Endodermal cell (in vitro differentiated cells): ENCODE measurements around the gene MAGEA6. TPM values are rescaled to one million over a fixed set of nuclear protein-coding genes. Genes with fewer than 3 reads are reported as not detected.
"Not testable (repeated sequence)": the region's sequence is repeated elsewhere in the genome, so short reads cannot be mapped to it uniquely, and the experiment has no call there.

Experiments used
- DNase-seq: peaks from one replicate; pipeline ENCODE4 v3.0.0-alpha.2; 2017
- H3K27ac ChIP-seq: 2 replicates; pipeline ENCODE4 v1.5.1; 2013; ENCODE audit warnings: mild to moderate bottlenecking, low read depth, low read length, moderate library complexity
- H3K27me3 ChIP-seq: 2 replicates; pipeline ENCODE4 v1.6.1; 2013; ENCODE audit warnings: mild to moderate bottlenecking, low read length, moderate library complexity; ENCODE audit not compliant: insufficient read depth, control insufficient read depth, poor library complexity, severe bottlenecking
- H3K36me3 ChIP-seq: 2 replicates; pipeline ENCODE4 v1.7.0; 2013; ENCODE audit warnings: mild to moderate bottlenecking, low read length, moderate library complexity; ENCODE audit not compliant: control insufficient read depth, insufficient read depth
- H3K4me1 ChIP-seq: one replicate; pipeline ENCODE4 v1.7.0; 2013; ENCODE audit warnings: low read length; ENCODE audit not compliant: control insufficient read depth, insufficient read depth
- H3K4me3 ChIP-seq: 2 replicates; pipeline ENCODE4 v1.5.1; 2013; ENCODE audit warnings: mild to moderate bottlenecking, low read length, moderate library complexity
- H3K9ac ChIP-seq: 2 replicates; pipeline ENCODE4 v1.6.1; 2013; ENCODE audit warnings: mild to moderate bottlenecking, low read length, moderate library complexity; ENCODE audit not compliant: poor library complexity, severe bottlenecking; ENCODE audit errors: extremely low read depth
- H3K9me3 ChIP-seq: 2 replicates; pipeline ENCODE4 v1.6.1; 2013; ENCODE audit warnings: mild to moderate bottlenecking, low read length, moderate library complexity; ENCODE audit not compliant: control insufficient read depth
- H3K27ac Mint-ChIP-seq: 2 replicates; pipeline ENCODE4 v1.8.0; 2020; ENCODE audit warnings: mixed read lengths
- H3K27me3 Mint-ChIP-seq: 2 replicates; pipeline ENCODE4 v1.8.0; 2021; ENCODE audit warnings: mild to moderate bottlenecking, mixed read lengths; ENCODE audit not compliant: insufficient read depth
- H3K36me3 Mint-ChIP-seq: 2 replicates; pipeline ENCODE4 v1.8.0; 2020; ENCODE audit warnings: low read depth, mixed read lengths
- H3K4me1 Mint-ChIP-seq: 2 replicates; pipeline ENCODE4 v1.8.0; 2020; ENCODE audit warnings: mixed read lengths
- H3K4me3 Mint-ChIP-seq: 2 replicates; pipeline ENCODE4 v1.8.0; 2020; ENCODE audit warnings: mild to moderate bottlenecking, moderate library complexity, mixed read lengths
- H3K9me3 Mint-ChIP-seq: 2 replicates; pipeline ENCODE4 v1.8.0; 2020; ENCODE audit warnings: mild to moderate bottlenecking, mixed read lengths
- WGBS, 2 experiments: methylation state at CpG; one replicate each; pipeline versions ENCODE4 v1.1.5 to v1.1.7; 2013; ENCODE audit warnings: missing lambda C conversion rate in 2 of 2, mixed read lengths in 1 of 2; ENCODE audit not compliant: insufficient coverage in 1 of 2, insufficient read length in 1 of 2; 5-methylcytosine and 5-hydroxymethylcytosine counted together
- total RNA-seq, 2 donors: library from RNA; stranded (reverse); fragmentation: NEBNext Ultra II Directional in 1 of 2; extraction: Animal tissue kit (Norgen Biotek cat#: 25700) in 1 of 2; gene quantifications; 2 replicates in 1 of 2; 3 replicates in 1 of 2; pipeline ENCODE4 v1.2.1, GENCODE V29; 2021
- TF ChIP-seq, protein P1 (sequence below): fragments of 200-600 bp; sonication (generic); conservative IDR thresholded peaks from 2 replicates; pipeline ENCODE4 v1.5.0; 2021; ENCODE audit warnings: antibody characterized with exemption, mild to moderate bottlenecking

MAGEA6 gene
- total RNA-seq, 2 donors from 2014 or later = not detected

DNA sequence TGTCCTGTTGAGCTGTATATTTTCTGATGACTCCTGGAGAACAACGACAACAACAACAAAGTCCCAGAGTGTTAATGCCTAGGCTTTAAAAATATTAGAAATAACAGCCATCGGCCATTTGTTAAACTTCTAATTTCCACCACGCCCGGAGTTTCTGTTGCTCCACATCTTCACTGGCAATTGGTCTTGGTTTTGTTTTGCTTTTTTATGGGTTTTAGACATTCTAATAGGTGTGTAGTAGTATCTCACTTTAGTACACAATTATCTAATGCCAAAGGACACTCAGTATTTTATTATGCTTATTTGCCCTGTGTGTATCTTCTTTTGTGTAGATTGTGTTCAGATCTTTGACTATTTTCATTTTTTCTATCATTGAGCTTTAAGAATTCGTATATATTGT is 30.9 kb downstream of the MAGEA6 start:
- Histone ChIP-seq H3K36me3 (no peaks in the 10 kb centered on the region), H3K9ac (no peak overlapping the region), H3K9me3 (no peaks in the 10 kb centered on the region), H3K27ac (no peak overlapping the region), H3K4me1 (no peaks in the 10 kb centered on the region), H3K27me3 (no peaks in the 10 kb centered on the region), H3K4me3 (no peak overlapping the region)
- Mint-ChIP-seq H3K27ac (no peak overlapping the region), H3K4me1 (no peaks in the 10 kb centered on the region), H3K36me3 (no peaks in the 10 kb centered on the region), H3K4me3 (no peak overlapping the region), H3K9me3 (peaks cover 55% of the 10 kb centered on the region), H3K27me3 (peaks cover 1% of the 10 kb centered on the region)
- WGBS, 2 experiments = 100% methylated on average over 2 of the region's 5 CpGs; no CpG with 5 or more reads in 1 of the 2 experiments
- no peak for DNase-seq
- TF ChIP-seq, protein P1, sequence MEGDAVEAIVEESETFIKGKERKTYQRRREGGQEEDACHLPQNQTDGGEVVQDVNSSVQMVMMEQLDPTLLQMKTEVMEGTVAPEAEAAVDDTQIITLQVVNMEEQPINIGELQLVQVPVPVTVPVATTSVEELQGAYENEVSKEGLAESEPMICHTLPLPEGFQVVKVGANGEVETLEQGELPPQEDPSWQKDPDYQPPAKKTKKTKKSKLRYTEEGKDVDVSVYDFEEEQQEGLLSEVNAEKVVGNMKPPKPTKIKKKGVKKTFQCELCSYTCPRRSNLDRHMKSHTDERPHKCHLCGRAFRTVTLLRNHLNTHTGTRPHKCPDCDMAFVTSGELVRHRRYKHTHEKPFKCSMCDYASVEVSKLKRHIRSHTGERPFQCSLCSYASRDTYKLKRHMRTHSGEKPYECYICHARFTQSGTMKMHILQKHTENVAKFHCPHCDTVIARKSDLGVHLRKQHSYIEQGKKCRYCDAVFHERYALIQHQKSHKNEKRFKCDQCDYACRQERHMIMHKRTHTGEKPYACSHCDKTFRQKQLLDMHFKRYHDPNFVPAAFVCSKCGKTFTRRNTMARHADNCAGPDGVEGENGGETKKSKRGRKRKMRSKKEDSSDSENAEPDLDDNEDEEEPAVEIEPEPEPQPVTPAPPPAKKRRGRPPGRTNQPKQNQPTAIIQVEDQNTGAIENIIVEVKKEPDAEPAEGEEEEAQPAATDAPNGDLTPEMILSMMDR = no peak

DNA sequence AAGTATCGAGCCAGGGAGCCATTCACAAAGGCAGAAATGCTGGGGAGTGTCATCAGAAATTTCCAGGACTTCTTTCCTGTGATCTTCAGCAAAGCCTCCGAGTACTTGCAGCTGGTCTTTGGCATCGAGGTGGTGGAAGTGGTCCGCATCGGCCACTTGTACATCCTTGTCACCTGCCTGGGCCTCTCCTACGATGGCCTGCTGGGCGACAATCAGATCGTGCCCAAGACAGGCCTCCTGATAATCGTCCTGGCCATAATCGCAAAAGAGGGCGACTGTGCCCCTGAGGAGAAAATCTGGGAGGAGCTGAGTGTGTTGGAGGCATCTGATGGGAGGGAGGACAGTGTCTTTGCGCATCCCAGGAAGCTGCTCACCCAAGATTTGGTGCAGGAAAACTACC is 33.0 kb downstream of the MAGEA6 start:
- H3K36me3 Mint-ChIP-seq, H3K4me1 ChIP-seq, H3K27me3 ChIP-seq, H3K9ac ChIP-seq, H3K4me3 Mint-ChIP-seq, H3K27me3 Mint-ChIP-seq, H3K36me3 ChIP-seq, H3K9me3 ChIP-seq, H3K4me3 ChIP-seq, H3K4me1 Mint-ChIP-seq, H3K27ac Mint-ChIP-seq, DNase-seq, H3K27ac ChIP-seq: not testable (repeated sequence)
- peaks cover 60% of the 10 kb centered on the region for H3K9me3 Mint-ChIP-seq
- WGBS, 2 experiments = 88 to 95% methylated on average over 1 to 12 of the region's 12 CpGs

DNA sequence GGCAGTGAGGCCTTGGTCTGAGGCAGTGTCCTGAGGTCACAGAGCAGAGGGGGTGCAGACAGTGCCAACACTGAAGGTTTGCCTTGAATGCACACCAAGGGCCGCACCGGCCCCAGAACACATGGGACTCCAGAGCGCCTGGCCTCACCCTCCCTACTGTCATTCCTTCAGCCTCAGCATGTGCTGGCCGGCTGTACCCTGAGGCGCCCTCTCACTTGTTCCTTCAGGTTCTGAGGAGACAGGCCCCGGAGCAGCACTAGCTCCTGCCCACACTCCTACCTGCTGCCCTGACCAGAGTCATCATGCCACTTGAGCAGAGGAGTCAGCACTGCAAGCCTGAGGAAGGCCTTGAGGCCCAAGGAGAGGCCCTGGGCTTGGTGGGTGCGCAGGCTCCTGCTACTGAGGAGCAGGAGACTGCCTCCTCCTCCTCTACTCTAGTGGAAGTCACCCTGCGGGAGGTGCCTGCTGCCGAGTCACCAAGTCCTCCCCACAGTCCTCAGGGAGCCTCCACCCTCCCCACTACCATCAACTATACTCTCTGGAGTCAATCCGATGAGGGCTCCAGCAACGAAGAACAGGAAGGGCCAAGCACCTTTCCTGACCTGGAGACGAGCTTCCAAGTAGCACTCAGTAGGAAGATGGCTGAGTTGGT is 33.5 kb downstream of the MAGEA6 start:
- no peak overlapping the region for H3K4me3 Mint-ChIP-seq
- no peak overlapping the region for H3K27ac Mint-ChIP-seq
- H3K27ac ChIP-seq = no peak overlapping the region
- H3K36me3 ChIP-seq = no peaks in the 10 kb centered on the region
- H3K9me3 Mint-ChIP-seq = peaks cover 62% of the 10 kb centered on the region
- no peak for DNase-seq
- H3K4me3 ChIP-seq = no peak overlapping the region
- H3K4me1 ChIP-seq = no peaks in the 10 kb centered on the region
- H3K36me3 Mint-ChIP-seq = no peaks in the 10 kb centered on the region
- H3K27me3 Mint-ChIP-seq = peaks cover 3% of the 10 kb centered on the region
- 84 to 100% methylated on average over 1 to 12 of the region's 12 CpGs for WGBS, 2 experiments
- no peaks in the 10 kb centered on the region for H3K27me3 ChIP-seq
- no peaks in the 10 kb centered on the region for H3K9me3 ChIP-seq
- H3K4me1 Mint-ChIP-seq = no peaks in the 10 kb centered on the region
- H3K9ac ChIP-seq = no peak overlapping the region
- TF ChIP-seq, protein P1 = no peak

DNA sequence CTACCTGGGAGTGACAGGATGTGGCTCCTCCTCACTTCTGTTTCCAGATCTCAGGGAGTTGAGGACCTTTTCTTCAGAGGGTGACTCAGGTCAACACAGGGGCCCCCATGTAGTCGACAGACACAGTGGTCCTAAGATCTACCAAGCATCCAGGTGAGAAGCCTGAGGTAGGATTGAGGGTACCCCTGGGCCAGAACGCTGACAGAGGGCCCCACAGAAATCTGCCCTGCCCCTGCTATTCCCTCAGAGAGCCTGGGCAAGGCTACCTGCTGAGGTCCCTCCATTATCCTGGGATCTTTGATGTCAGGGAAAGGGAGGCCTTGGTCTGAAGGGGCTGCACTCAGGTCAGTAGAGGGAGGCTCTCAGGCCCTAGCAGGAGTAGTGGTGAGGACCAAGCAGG is 34.4 kb downstream of the MAGEA6 start:
- H3K36me3 Mint-ChIP-seq = no peaks in the 10 kb centered on the region

More for the DNA sequence above, 34.4 kb downstream of the MAGEA6 start:
- H3K9ac ChIP-seq = no peak overlapping the region
- no peak overlapping the region for H3K27ac ChIP-seq
- Mint-ChIP-seq H3K4me3 (no peak overlapping the region), H3K4me1 (no peaks in the 10 kb centered on the region), H3K27me3 (peaks cover 3% of the 10 kb centered on the region), H3K9me3 (peaks cover 60% of the 10 kb centered on the region), H3K27ac (no peak overlapping the region)
- H3K36me3 ChIP-seq = no peaks in the 10 kb centered on the region
- WGBS, 2 experiments = 96% methylated on average over 2 of the region's 2 CpGs; no CpG with 5 or more reads in 1 of the 2 experiments
- DNase-seq = no peak
- H3K27me3 ChIP-seq = no peaks in the 10 kb centered on the region
- H3K4me1 ChIP-seq = no peaks in the 10 kb centered on the region
- H3K4me3 ChIP-seq = no peak overlapping the region
- H3K9me3 ChIP-seq = no peaks in the 10 kb centered on the region
- TF ChIP-seq, protein P1 = no peak
